Measurements from ENCODE around the gene SPATA6.
"Not testable (repeated sequence)": the region's sequence is repeated elsewhere in the genome, so short reads cannot be mapped to it uniquely, and the experiment has no call there.

SPATA6 gene

DNA sequence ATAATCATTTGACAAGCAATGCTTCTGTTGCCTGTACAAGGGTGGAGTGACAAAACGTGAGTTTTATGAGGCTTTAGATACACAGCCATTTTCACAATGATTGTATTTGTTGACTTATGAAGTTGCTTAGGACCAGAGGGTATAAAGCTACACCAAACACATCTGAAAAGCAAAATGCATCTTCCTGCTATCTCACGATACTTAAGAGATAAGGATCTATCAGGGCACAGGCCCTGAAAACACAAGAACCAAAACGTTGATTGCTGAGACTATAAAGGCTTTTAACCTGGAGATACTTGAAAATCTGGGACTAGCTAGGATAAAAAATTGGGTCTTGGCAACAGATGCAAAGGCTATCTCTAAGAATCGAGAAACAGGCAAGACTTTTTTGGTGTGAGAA lies 133.7 kb downstream of the SPATA6 start:
- DNase-seq = no peak

DNA sequence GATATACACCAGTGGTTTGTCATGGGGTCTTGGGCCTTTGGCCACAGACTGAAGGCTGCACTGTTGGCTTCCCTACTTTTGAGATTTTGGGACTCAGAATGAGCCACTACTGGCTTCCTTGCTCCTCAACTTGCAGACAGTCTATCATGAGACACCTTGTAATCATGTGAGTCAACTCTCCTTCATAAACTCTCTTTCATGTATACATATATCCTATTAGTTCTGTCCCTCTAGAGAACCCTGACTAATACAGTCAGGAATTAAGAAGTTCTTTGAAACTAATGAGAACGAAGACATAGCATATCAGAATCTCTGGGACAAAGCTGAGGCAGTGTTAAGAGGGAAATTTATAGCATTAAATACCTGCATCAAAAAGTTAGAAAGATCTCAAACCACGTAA lies 138.7 kb downstream of the SPATA6 start:
- DNase-seq = no peak

DNA sequence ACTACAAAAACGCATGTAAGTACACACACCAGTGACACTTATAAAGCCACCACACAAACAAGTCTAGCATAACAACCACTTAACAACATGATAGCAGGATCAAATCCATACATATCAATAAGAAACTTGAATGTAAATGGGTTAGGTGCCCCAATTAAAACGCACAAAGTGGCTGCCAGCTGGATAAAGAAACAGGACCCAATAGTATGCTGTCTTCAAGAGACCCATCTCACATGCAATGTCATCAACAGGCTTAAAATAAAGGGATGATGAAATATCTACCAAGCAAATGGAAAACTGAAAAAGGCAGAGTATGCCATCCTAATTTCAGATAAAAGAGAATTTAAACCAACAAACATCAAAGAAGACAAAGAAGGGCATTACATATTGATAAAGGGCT lies 139.9 kb downstream of the SPATA6 start:
- DNase-seq = no peak

DNA sequence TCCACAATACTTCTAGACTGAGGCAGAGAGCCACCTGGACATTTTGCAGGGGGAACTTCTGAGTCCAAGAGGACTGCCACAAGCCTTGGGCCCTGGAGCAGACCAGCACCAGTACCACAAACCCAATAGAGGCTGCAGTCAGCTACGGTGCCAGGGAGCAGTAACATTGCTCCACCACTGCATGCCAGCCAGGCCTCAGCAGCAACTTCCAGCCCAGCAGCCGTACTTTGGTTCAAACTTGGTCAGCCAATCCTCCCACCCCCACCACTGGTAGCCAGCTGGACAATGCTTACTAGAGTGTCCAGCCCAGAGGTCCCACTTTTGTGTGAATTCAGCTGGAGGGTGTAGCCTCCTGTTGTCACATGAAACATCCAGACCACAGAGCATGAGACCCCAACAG lies 142.1 kb downstream of the SPATA6 start:
- DNase-seq = no peak

DNA sequence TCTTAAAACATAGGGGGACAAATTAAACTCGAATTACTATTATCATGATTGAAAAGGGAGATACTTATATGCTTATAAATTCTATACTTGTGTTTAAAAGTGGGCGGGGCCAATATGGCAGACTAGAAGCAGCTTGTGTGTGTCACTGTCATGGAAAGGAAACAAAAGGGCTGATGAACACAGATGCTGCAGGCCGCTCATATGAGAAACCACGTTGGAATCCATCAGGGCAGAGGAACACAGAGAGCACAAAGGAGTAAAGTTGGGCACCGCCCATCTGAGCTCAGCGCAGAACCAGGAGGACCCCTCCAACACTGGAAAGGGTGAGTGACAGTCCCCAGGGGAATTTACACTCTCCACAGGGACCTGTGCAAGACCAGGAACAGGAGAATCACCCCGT lies 142.5 kb downstream of the SPATA6 start:
- no peak for DNase-seq

DNA sequence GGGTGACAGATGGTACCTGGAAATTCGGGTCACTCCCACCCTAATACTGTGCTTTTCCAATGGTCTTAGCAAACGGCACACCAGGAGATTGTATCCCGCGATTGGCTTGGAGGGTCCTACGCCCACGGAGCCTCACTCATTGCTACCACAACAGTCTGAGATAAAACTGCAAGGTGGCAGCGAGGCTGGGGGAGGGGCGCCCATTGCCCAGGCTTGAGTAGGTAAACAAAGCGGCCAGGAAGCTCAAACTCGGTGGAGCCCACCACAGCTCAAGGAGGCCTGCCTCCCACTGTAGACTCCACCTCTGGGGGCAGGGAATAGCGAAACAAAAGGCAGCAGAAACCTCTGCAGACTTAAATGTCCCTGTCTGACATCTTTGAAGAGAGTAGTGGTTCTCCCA lies 160.2 kb downstream of the SPATA6 start:
- DNase-seq = not testable (repeated sequence)

DNA sequence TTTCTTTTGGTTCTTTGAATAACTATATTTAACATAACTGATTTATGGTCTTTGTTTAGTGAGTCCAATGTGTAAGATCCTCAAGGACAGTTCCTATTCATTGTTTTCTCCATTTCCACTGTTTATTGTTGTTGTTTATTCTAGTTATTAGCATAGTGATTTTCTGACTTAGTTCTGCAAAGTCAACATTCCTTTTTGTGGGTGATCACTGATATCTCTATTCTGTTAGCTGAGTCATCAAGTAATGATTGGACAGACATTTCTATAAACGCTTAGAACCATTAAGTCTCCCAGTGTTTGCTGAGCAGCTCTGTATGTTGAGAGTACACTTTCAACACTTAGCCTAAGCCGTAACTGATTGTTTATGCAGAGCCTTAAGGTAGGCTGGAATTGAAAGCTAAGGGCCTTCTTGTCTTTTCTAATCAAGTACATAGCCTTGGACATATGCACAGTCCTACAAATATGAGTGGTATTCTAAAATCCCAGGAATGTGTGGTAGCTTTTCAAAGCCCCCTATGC lies 162.4 kb downstream of the SPATA6 start:
- no peak for DNase-seq

DNA sequence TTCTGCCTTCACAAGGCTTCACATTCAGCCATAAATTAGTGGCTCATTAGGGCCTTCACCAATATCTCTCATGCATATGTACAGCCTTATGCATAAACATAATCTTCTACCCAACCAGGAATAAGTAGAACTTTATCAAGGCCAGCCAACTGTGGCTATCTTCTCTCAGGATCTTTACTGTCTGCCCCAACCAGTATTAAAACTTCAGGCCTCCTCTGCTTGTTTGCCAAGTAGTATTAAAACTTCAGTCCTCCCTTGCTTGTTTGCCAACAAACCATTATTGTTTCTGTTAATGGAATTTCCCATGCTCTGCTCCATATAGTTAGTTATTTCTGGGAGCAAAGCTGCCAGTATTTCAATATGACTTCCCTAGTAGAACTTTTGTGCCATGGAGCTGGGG lies 169.4 kb downstream of the SPATA6 start:
- no peak for DNase-seq

DNA sequence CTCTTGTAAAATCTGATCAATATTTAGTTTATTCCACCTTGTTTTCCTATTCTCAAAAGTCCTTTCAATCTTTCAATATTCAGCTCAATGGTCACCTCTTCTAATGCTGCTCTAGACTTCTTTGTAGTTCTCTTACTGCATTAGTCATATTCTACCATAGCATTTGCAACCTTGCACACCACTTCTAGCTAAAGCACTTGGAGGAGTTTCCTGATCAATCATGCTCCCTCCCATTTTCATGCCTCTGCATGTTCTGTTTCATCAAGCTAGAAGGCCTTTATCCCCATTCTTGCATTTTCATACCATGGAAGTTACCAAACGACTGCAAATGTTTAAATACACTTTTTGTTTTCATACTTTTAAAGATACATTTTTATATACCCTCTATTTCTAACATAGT lies 177.3 kb downstream of the SPATA6 start:
- no peak for DNase-seq

DNA sequence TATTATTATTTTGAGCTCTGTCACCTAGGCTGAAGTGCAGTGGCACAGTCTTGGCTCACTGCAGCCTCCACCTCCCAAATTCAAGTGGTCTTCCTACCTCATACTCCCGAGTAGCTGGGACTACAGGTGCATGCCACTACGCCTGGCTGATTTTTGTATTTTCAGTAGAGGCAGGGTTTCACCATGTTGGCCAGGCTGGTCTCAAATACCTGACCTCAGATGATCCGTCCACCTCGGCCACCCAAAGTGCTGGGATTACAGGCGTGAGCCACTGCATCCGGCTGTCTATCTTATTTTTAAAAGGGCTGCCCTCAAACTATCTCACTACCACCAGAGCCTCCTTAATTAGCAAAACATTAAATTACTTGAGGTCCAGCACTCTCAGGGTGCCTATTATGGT lies 177.9 kb downstream of the SPATA6 start:
- DNase-seq = not testable (repeated sequence)

DNA sequence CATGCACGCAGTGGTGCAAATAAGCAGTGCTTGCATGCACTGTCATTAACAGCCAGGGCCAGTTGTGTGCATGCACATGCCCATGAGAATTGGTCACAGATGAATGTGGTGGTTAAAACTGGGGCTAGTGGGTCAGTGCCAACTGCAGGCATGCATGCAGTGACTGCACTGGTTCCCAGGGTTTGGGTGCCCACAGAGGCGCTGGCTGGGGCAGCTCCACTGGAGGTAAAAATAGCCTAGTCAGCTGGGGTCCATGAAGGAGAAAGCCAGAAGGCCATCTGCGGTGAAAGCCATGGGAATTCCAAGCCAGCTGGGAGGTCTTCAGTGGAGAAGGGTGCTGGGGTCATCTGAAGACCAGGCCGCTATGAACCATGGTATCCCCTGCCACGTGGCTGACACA lies 179.3 kb downstream of the SPATA6 start:
- DNase-seq = no peak

DNA sequence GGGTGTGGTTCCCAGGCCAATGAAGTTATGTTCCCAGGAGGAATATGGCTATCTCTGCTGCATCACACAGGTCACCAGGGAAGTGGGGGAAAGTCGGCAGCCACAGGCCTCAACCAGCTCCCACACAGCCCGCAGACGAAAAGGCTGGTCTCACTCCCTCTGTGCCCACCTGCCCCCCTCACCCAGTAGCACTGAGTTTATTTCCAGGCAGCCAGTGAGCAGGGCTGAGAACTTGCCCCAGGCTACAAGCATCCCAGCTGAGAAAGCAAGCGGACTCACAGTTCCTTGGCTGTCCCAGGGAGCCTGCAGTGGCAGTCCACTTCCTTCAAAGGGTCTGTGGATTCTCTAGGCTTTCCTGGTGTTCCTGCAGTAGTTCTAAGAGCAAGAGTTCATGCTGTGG lies 180.6 kb downstream of the SPATA6 start:
- no peak for DNase-seq

DNA sequence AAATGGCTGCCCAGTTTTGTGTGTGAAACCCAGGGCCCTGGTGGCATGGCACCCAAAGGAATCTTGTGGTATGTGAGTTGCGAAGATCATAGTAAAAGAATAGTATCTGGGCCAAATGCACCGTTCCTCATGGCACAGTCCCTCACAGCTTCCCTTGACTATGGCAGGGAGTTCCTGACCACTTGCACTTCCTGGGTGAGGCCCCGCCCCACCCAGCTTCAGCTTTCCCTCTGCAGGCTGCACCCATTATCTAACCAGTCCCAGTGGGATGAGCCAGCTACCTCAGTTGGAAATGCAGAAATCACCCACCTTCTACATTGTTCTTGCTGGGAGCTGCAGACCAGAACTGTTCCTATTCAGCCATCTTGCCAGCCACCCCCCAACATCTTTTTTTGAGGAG lies 186.5 kb downstream of the SPATA6 start:
- no peak for DNase-seq

DNA sequence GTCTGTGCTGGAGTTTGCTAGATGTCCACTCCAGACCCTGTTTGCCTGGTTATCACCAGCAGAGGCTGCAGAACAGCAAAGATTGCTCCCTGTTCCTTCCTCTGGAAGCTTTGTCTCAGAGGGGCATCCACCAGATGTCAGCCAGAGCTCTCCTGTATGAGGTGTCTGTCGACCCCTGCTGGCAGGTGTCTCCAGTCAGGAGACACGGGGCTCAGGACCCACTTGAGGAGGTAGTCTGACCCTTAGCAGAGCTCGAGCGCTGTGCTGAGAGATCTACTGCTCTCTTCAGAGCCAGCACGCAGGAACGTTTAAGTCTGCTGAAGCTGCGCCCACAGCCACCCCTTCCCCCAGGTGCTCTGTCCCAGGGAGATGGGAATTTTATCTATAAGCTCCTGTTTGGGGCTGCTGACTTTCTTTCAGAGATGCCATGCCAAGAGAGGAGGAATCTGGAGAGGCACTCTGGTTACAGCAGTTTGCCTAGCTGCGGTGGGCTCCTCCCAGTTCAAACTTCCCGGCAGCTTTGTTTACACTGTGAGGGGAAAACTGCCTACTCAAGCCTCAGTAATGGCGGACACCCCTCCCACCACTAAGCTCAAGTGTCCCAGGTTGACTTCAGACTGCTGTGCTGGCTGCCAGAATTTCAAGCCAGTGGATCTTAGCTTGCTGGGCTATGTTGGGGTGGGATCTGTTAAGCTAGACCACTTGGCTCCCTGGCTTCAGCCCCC lies 187.1 kb downstream of the SPATA6 start:
- not testable (repeated sequence) for DNase-seq

DNA sequence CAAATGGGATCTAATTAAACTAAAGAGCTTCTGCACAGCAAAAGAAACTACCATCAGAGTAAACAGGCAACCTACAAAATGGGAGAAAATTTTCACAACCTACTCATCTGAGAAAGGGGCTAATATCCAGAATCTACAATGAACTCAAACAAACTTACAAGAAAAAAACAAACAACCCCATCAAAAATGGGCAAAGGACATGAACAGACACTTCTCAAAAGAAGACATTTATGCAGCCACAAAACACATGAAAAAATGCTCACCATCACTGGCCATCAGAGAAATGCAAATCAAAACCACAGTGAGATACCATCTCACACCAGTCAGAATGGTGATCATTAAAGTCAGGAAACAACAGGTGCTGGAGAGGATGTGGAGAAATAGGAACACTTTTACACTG lies 189.7 kb downstream of the SPATA6 start:
- not testable (repeated sequence) for DNase-seq

DNA sequence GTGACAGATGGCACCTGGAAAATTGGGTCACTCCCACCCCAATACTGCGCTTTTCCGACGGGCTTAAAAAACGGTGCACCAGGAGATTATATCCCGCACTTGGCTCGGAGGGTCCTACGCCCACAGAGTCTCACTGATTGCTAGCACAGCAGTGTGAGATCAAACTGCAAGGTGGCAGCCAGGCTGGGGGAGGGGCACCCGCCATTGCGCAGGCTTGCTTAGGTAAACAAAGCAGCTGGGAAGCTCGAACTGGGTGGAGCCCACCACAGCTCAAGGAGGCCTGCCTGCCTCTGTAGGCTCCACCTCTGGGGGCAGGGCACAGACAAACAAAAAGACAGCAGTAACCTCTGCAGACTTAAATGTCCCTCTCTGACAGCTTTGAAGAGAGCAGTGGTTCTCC lies 194.6 kb downstream of the SPATA6 start:
- DNase-seq = not testable (repeated sequence)

DNA sequence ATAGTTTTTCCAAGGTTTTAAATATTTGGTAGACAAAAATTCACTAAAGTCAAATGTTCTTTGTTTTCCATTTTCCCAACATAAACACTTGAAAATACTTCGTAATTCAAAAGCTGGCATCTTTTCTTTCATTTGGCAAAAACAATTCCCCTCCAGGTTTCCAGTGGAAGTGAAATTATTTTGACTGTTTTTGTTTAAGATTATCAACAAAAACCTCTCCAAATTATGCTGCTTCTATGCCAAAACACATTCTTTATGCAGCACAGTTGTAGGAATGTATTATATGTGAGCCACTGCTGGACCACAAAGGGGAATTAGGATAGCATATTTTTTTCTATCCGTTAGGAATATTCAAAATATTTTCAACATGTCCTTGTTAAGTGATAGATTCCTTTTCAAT lies 205.4 kb downstream of the SPATA6 start:
- DNase-seq = no peak

DNA sequence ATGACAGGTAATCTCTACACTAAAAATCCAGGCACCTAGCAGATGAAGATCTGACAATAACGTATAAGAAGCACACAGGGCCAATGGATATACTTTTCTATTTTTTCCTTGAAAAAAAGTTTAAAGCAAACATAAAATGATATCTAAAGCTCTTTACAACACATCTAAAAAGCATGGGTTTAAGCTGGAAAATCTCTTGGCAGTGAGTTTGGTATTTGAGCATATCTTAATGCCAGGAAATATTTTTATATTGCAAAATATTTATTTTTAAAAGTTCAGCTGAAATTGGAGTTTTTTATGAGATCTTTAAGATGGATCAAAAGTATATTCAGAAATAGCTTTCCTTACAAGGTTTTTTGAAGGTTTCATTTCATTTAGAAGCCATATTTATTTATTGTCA lies 209.0 kb downstream of the SPATA6 start:
- DNase-seq = no peak

DNA sequence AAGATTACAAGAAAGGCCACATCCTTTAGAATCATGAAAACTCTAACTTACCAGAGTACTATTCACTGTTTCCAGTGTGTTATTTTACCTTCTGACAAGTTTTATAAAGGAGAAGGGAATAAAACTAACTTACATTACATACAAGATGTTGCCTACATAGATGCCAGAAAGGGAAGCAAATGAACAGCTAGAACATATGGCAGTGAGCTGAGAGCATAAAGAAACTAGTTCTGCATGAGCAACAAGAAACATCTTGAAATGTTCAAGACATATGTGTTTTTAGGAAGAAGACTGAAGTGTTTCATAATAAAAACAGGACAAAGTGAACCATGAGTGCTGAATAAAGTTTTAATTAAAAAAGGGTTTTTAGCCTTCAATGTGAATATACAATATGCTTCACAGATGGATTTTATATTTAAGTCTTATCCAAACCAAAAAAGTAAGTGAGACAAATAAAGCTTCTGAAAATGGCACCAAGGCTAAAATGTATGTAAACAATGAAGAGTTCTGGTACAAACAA lies 210.1 kb downstream of the SPATA6 start:
- no peak for DNase-seq

DNA sequence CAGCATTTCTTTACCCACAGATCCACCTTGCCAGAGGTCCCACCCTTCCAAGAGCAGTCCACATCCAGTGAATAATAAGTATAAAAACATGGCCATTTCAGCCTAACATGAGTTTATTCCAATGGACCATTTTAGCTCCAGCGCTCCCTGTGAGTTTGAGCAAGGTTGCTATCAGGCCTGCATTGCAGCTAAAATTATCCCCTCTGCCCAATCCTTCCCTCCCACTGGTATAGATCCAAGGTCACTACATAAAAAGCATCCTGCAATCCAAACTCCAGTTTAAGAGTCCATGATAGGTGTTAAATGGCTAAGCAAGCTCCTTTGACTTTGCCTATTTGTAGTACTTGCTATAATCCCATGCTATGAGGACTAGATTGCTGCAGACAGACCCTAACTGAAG lies 213.9 kb downstream of the SPATA6 start:
- no peak for DNase-seq

DNA sequence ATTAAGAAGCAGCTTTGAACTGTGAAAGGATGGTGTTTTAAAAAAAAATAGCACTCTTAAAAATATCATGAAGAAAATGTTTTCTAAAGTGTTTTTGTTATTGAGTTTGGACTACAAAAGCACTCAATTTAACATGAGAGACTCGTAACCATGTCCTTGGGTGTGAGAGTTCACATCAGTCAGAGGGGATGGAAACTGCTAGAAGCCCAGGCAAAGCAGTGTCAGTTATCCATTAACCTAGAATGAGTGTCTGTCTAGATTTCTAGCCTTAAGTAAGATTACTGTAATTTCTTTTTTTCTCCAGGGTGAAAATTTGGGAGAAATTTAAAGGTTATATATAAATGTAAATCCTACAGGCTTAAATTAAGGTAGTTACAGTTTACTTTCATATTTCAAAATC lies 217.8 kb downstream of the SPATA6 start:
- no peak for DNase-seq

DNA sequence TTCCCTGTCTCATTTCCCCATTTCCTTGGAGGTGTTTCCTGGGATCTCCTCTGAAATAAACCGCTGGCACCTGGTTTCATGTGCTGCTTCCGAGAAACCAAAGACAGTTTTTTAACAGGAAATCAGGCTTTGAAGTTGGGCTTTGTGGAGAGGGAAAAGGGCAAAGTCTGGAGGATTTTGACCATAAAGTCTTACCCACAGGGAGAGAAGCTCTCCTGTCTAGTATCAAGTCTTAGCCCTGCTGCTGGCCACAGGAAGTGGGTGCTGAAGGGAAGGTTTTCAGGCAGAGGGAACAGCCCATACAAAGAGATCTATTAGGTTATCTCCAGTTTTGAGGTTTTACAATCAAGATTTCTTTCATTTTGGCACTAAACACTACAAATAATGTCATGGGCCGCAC lies 220.2 kb downstream of the SPATA6 start:
- no peak for DNase-seq

DNA sequence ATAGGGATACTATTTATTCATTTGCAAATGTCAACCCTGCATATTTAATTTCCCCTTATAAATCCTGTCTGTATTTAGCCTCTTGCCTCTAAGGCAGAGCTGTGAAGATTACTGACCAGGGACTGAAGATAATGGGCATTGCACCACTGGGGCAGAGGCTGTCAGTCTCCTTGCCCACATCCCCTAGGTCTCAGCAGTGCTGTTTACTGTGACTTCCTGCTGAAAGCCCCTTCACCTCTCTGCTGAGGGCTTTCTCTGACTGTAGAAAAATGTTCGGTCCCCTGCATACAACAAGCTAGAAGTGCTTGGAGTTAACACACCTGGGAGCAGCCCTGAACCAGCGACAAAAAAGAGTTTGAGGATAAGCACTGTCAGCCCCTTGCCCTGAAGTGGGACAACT lies 220.7 kb downstream of the SPATA6 start:
- DNase-seq = no peak

DNA sequence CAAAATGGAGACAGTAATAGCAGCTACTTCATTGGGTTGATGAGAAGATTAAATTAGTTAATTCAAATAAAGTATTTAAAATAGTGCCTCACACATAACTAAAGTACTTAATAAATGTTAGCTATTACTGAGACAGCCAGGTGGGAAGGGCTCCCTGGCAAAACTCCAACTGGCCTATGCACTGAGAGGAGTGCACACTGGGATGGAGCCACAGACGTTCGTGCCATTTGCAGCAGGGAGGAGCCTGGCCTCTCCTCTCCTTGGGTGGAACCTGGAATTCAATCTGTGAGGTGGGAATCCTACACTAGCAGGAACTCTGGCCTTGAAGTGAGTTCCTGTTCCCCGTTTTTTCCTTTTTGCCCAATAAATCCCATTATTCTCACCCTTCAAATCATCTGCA lies 221.4 kb downstream of the SPATA6 start:
- DNase-seq = no peak

DNA sequence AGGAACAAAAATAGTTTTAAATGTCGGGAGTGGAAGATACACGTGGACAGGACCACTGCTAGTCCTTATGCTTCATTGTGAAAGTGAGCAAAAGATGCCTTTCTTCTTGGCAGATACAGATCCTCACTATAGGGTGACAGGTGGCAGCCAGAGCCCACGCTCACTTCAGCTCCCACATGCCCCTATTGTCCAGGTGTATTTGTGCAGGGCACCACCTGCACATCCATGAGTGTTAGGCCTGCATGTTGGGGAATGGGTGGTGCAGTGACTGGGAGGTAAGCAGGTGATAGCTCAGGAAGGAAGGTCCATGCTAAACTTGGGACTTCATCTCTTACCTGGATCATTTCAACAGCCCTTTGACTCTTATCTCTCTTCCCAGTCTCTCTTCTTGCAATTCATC lies 222.1 kb downstream of the SPATA6 start:
- DNase-seq = no peak

All from stimulated activated CD4-positive, alpha-beta T cell treated with anti-CD3 and anti-CD28 coated beads, Interleukin-2, amount 100 ng/mL, for 24 hours (primary cell).